GM19240 (cell line): ENCODE measurements around the gene TTN.

ENCODE experiments used
- DNase-seq: peaks from one replicate; pipeline ENCODE4 v3.0.0; 2011; ENCODE audit warnings: low spot score; ENCODE audit not compliant: insufficient read length

Gene TTN

DNA sequence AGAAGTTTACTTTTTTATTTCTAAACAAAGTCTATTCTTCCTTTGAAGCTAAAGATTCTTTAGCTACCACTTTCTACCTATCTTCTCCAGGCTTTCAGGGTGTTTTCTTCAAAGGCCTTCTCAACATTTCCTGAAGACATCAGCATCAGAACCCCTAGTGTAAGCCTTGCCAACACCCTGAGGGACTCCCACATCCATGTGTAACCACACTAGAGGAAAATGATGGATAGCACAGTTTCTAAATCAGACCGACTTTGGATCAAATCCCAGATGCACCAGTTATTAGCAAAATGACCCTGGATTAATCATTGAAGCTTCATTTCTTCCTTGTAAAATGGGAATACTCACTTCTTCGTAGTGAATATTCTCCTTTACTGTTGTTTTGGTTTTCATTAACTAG, 4.7 kb upstream of the TTN start:
- no peak for DNase-seq

DNA sequence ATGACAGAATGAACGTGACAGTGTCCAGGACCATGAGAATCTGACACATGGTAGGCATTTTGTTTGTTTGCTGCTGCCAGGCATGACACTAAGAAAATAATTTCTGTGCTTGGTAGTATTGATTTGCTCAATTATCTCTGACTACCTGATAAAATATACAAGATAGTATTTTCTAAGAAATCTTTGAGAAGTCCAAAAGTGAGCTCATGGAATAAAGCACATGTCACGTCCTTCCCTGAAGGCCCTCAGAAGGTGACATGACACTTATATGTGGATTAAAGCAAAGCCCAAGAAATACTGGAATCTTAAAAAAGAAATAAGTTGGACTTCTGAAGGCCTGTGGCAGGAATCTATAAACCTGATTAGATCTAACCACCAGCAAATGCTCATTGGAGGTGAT, 3.8 kb upstream of the TTN start:
- DNase-seq, result no peak

DNA sequence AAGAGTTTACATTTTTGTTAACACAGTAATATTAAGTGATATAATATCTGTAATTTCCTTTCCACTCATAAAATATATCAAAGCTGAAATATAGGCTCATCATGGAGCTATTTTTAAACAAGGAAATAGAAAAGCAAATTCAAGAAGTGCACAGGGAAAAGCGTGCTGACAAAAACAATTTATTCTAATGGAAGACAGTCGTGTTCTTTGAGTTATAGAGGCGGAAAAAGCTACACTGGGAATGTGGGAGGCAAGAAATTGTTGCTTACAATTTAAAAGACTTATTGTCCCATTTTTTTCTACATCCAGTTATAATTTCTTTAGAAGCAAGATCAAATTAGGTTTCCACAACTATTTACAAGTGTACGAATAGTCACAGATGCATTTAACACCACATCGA, 3.2 kb upstream of the TTN start:
- DNase-seq, result no peak

DNA sequence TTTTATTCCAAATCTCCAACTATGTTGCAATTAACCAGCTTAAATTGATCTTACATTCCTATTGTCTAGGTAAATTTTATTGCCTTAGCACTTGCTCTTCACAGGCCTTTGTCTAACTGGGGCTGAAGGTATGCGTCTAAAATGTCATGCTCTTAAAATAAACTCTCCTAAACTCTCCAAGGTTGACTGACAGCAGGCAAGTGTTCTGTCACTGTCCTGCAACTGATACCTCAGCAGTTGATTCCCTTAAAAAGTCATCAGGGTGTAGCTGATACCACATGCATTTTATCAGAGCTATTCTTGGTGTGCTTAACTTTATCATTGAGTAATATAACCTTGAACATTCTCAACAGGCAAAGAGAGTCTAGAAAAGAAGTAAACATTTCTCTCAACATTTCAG, 680 bp downstream of the TTN start:
- no peak for DNase-seq

DNA sequence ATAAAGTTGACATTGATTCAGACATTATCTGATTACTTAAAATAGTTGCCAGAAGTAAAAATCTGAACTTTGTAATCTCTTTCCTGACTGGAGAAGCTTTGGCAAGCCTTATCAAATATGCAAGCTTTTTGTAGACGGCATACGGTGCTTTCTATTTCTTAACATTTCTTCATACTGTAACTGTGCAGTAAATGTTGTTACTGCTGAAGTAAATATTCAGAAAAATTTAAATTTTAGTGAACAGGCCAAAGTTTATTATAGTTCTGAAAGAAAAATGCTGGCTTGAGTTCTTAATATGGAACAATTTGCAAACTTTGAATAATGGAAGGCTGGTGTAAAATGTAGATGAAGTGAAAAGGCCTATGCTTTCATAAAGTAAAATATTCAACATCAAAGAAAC, 1.8 kb downstream of the TTN start:
- DNase-seq, result no peak

DNA sequence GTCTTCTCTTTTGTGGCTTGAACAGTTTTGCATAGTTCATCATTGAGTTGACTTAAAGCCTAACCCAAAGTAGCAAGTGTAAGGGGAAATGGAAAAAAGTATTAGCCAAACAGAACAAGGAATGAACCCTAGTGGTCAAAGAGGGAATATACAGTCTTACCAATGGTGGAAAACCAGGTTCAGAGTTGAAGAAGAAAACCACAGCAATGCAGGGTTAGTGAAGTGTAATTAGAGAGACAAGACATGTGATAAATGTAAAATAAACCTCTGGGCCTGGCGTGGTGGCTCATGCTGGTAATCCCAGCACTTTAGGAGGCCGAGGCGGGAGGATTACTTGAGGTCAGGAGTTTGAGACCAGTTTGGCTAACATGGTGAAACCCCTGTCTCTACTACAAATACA, 2.4 kb downstream of the TTN start:
- DNase-seq, result no peak

DNA sequence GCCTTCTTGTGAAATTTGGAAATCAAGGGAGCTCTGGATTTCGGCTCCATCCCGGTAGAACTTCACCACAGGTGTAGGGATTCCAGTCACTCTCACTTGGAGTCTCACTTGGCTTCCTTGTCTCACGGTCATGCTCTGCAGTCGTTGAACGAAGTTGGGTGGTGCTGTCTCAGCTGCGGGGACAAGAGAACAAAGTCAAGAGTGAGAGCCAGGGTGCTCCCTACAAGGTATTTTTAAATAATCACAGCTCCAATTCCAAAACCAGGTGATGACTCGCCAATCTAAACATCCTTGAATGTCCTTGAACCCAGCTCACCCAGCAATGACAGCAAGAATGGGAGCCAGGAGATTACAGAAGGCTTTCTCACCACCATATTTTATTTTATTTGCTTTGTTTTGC, 6.7 kb downstream of the TTN start:
- DNase-seq, result no peak

DNA sequence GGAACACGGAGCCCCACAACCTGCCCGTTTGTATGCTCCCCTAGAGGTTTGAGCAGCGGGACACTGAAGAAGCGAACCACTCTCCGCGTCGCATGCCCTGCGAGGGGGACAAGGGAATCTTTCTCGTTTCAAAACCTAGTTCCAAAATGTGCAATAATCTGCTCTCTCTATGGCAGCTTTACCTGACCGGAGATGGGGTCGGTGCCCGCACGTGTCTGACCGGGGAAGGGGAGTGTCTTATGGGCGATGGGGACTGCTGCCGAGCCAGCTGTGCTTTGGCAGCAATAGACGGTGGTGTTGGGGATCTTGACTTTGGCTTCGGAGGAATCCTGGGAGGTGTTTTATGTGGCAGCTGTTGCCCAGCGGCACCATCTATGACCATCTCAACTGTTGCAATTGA, 7.9 kb downstream of the TTN start:
- DNase-seq, result no peak

DNA sequence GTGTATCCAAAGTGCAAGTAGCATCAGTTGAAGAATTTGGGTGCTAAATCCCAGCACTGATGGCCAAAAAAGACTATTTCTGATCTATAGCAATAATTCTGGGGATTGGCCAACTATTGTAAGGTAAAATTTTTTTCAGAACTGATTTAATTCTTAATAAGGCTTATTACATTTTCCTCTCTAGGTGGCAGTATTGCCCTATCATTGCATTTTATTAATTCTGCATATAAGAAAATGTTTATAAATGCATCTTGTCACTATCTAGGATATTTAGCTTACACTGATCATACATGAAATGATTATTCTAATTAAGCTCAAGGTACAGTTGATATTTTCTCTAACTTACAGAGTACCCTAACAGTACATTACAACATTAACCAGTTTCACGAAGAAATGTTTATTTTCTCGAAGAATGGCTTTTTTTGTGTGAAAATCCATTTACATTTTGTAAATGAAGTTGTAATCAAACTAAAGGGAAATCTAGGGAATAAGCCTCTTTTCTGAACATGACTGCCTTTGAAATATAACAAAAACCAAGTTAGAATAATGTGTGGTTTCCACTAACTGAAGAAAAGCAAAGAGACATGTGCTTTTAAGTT, 11.0 kb downstream of the TTN start:
- DNase-seq, result no peak

DNA sequence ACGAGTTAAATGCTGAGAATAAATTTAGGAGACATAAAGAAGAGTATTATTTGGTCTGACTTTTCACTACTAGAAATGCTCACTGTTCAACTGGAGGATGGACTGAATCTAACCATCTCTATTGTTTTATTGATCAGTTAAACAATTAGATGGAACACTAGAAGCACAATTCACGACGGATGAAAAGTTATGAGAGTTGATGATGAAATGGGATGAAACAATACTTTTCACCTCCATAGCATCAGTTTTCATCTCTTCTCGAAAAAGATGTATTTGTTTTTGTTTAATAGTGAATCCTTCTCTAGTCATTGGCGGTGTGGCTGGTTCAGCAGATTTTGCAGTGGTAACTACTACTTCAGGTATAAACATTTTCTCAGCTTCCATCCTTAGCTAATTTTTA, 19.3 kb downstream of the TTN start:
- DNase-seq, result no peak

DNA sequence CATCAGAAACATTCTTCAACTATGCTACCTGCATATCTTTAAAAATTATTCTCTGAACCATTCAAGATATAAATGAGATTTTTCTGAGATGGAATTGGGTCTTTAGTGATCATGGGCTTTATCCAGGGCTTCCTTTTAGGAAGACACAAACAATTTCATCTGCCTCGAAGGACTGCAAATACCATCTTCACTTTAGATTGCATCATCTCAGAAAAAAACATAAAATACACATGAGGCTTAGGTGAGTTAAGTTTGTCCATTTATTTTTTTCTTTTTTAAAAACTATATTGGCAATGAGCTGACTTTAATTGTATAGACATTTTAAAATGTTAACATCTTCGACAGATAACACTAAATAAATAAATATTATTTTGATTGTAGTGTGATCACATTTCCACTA, 20.1 kb downstream of the TTN start:
- no peak for DNase-seq

DNA sequence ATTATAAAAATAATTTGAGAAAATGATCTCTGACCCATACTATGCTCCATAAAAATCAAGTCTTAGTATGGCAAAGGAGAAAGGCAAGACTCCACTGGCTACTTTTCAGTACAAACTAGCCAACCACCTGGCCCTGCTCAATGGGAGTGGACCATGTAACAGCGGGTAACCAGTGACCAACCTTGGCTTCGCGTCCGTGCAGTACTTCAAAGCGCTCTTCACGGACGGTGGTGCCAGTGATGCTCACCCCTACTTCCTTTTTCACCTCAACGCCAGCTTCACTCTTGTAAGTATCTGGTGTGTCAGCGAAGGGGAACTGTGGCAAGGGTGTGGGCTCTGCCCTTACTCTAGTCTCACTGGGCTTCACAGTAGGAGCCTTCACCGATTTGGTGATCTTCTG, 23.3 kb downstream of the TTN start:
- DNase-seq, result no peak

DNA sequence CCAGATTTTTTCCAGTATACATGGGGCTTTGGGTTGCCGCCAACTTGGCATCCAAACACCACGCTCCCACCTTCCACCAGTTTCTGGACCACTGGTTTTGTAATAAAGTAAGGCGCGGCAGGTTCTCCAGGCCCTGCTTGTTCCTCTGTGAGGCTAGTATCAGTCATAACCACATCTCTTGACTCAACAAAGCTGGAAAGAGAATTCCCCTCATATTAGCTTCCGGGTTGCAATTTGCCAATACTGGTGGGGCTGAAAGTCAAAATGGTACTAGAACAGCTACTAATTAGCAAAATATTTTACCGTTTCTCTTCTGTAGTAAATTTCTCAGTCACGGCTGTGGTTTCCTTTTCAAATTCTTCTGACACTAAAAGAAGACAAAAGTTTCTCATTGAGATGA, 25.0 kb downstream of the TTN start:
- DNase-seq, result no peak

DNA sequence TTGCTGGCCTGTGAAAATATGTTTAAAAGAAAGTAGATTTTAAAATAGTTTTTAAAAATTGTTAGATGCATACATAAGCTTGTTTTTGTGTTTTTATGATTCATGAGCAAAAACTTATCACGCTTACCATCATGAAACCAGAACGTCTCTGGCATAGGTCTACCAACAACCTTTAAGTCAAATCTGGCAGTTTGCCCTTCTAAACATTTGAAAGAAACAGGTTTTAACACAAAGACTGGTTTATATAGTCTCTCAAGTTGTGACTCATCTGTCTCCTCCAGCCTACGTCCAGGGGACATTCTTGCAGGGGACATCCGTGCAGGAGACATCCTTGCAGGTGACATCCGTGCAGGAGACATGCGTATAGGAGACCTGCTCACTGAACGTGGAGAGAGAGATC, 29.6 kb downstream of the TTN start:
- no peak for DNase-seq

DNA sequence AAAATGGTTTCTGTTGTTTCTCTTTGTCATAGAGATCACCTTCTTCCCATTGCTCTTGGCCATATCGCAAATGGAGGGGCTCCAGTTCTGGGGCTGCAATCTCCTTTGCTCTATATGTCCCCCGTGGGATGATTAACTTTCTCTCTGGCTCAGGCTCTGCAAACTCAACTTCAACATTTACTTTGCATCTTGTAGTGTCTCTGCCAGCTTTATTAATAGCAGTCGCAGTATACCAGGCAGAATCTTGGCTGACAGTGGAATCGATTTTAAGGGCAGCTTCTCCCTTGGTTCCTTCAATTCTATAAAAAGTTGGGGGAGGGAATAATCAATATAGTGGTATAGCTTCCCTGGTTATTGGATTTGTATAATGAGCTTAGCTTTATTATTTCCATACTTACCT, 30.5 kb downstream of the TTN start:
- DNase-seq, result no peak

DNA sequence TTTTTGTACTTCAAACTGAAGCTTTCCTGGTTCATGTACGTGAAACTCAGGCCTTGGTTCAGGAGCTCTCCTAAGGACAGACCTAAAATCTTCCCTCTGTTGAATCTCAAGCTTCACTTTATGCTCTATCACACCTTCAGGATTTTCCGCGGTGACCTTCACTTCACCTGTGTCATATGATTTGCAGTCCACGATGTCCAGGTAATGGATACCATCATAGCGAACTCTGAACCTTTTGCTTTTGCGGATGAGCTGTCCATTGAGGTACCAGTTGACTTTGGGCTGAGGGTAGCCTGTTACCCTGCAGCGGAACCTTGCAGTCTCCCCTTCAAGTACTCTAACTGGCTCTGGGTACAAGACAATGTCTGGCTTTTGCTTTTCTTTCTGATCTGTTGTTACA, 31.2 kb downstream of the TTN start:
- no peak for DNase-seq

DNA sequence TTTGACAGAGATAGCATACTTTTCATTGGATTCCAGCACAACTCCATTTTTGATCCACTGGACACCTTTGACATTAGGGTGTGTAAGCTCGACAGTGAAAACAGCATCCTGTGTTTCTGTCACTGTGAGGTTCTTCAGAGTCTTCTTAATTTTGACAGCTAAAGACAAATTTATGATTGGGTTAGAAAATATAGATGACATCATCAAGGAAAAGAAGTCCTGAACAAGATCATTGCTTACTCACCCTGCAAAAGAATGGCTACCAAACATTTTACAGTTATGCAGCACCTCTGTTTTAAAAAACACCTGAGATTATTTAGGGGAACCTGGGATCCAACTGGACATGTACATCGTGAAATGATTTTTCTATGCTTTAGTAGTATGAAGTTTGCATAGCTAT, 36.7 kb downstream of the TTN start:
- DNase-seq, result no peak

DNA sequence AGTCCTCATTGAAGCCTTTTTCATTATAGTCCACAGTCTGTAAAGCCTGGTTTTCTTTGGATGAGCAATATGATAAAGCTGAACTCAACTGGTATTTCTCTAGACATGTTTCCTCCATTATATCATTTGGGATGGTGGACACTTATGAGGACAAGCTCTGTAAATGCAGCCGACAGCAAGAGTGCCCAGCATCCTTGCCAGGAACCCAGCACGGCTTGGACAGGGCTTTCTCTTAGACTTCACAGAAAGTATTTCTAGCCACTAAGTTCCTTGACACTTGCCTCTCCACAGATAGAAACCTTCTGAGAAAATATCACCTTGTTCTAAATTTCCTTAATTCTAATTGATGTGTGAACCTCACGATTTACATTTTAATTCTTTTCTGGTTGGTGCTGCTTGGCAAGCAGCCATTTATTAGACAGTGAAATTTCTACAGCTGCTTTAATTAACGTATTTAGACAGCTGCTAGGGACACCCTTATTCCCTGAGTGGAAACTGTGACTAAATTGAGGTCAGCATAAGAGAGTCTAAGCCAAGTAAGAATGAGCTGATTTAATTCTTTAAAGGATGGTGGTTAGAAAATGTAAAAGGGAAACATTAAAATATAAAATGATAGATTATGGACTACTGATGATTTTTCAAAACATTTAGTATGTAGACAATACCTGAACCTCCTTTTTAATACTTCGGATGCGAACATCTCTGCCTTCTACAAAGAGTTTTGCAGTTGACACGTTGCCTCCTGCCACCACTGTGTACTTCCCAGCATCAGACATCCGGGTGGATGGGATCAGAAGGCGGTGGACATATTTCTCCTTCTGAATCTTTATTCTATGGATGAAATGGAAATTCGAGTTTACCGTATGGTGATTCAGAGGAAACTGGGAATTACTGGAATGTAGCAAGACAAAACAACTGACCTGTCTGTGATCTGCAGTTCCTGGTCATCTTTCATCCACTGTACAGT, 39.8 kb downstream of the TTN start:
- DNase-seq, result no peak

DNA sequence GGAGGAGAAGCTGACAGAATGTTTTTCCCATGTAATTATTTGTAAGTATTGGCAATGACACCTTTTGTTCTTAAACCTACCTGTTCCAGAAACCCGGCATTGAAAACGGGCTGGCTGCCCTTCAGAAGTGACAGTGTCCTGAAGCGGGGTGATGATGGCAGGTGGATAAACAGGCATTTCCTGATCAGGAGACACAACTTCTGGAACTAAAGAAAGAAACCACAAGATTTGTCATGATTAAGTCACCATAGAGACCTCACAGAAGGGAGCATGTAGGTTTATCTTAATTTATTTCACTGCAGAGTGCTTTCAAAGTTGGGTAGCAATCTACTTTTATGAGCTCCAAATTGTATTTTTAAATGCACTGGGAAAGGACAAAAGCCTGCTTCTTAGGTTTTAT, 43.1 kb downstream of the TTN start:
- DNase-seq, result no peak

DNA sequence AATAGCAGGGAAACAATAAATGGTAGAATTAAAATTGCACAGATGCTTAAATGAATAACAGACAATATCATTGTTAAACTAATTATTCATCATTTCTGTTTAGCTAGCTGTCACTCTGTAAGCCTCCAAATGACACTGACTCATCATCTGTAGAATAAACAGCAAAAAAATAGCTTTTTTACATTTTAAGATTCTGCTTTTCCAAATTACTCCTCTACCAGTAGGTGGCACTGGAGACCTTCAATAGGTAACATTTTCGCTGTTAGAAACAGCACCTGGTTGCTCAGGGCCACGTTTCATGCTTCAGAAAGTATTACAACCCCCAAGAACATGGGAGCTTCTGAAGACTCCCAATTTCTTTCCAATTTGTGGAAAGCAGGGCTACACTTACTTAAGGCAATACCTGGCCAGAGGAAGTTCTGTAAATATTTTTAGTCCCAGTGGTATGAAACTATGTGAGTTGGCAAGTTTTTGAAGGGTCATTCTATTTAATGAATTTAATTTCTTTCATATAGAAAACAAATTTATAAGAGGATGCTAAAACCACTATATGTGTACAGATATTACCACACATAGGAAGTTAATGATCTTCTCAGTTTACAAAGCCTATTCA, 45.4 kb downstream of the TTN start:
- peak; percentile 3 for DNase-seq

DNA sequence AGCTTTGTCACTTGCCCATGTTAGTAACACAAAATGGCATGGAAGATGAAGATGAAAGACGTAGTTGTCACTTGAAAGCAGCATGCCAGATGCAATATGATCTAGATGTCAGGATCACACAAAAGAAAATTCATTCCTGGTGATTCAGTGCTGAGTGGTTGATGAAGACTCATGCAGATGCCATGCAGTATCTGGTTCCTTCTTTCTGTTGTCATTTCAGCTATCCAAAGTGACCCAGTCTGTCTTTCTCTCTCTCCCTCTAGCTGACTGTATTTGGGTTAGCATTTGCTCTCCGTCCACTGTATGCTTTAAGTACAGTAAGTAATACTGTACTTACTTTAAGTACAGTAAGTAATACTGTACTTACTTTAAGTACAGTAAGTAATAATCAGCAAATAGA, 50.4 kb downstream of the TTN start:
- DNase-seq, result no peak

DNA sequence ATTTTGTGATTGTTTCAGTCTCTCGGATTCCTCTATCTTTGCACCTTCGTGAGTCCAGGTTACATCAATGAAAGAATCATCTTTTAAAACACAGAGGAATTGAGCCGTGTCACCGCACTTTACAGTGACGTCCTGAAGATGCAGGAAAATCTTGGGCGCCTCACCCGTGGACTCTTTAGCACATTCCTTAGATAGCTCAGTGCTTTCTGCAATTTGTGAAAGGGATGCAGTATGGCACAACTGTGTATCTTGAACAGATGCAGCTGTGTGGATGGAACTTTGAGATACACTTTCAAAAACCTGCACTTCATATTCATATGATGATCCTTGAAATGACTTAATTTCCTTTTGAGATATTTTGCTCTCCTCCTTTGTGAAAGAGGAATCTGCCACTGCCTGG, 50.9 kb downstream of the TTN start:
- DNase-seq, result no peak

DNA sequence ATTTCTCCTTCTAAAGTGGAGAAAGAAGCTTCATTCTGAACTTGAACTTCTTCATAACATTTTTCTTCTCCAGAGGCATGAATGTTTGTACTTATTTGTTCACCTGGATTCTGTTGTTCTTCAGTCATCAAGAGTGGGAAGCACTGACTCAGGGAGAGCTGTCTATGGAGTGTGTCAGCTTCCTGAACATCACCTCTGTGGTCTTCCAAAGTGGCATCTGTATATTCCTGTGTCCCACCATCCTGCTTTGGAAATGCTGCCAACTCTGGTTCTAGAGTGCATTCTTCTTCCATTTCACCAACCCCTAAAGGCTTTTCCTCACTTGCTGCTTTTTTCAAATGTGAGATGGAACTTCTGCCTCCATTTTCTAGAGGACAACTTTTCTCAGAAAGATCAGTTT, 59.5 kb downstream of the TTN start:
- DNase-seq, result no peak
